T-helper 2 cell treated with Interferon-gamma antibody and Interleukin-4, amounts not matched to agents 5 μg/mL and 100 μg/mL, for 36 hours (primary cell): Measurements from ENCODE around the gene KRAS.
A peak's percentile ranks its signal among the peaks of the same experiment; 100 is the strongest.

Experiments
- DNase-seq: peaks from one replicate; pipeline ENCODE4 v3.0.0; 2021; ENCODE audit warnings: low spot score
- H3K27ac Mint-ChIP-seq: one replicate; pipeline ENCODE4 v1.8.0; 2021; ENCODE audit warnings: mild to moderate bottlenecking, mixed read lengths
- H3K27me3 Mint-ChIP-seq: one replicate; pipeline ENCODE4 v1.8.0; 2021; ENCODE audit warnings: low read depth, mixed read lengths
- H3K36me3 Mint-ChIP-seq: one replicate; pipeline ENCODE4 v1.8.0; 2021; ENCODE audit warnings: low read depth, mixed read lengths
- H3K4me1 Mint-ChIP-seq: one replicate; pipeline ENCODE4 v1.8.0; 2021; ENCODE audit warnings: low read depth, mixed read lengths
- H3K4me3 Mint-ChIP-seq: one replicate; pipeline ENCODE4 v1.8.0; 2022; ENCODE audit warnings: mild to moderate bottlenecking, moderate library complexity, mixed read lengths
- H3K9me3 Mint-ChIP-seq: one replicate; pipeline ENCODE4 v1.8.0; 2021; ENCODE audit warnings: mixed read lengths

KRAS gene

GRCh38 chr12:25266497-25266896 is 15.8 kb upstream of the KRAS start:
- no peak overlapping the region for H3K4me3 Mint-ChIP-seq
- no peaks in the 10 kb centered on the region for H3K36me3 Mint-ChIP-seq
- peaks cover 13% of the 10 kb centered on the region for H3K4me1 Mint-ChIP-seq
- H3K27ac Mint-ChIP-seq: no peak overlapping the region
- no peaks in the 10 kb centered on the region for H3K9me3 Mint-ChIP-seq
- DNase-seq: no peak
- peaks cover 6% of the 10 kb centered on the region for H3K27me3 Mint-ChIP-seq

DNA sequence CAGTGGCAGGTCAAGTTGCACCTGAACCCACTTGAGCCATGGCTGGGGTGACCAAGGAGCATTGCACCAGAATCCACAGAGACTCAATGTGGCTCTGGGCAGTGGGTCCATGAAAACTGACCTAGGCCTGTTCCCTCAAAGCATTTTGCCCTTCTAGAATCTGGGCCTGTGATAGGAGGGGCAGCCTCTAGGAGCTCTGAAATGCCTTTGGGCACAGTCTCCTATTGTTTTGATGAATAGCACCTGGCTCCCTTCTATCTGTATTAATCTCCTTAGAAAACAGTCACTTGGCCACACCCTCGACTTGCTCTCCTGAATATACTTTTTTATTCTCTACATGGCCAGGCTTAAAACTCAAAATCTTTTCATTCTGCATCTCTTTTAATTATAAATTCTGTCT is 14.1 kb upstream of the KRAS start:
- H3K4me3 Mint-ChIP-seq: no peak overlapping the region
- H3K27ac Mint-ChIP-seq: no peak overlapping the region
- H3K36me3 Mint-ChIP-seq: no peaks in the 10 kb centered on the region
- peaks cover 10% of the 10 kb centered on the region for H3K4me1 Mint-ChIP-seq
- H3K9me3 Mint-ChIP-seq: no peaks in the 10 kb centered on the region
- H3K27me3 Mint-ChIP-seq: peaks cover 14% of the 10 kb centered on the region
- DNase-seq: no peak

DNA sequence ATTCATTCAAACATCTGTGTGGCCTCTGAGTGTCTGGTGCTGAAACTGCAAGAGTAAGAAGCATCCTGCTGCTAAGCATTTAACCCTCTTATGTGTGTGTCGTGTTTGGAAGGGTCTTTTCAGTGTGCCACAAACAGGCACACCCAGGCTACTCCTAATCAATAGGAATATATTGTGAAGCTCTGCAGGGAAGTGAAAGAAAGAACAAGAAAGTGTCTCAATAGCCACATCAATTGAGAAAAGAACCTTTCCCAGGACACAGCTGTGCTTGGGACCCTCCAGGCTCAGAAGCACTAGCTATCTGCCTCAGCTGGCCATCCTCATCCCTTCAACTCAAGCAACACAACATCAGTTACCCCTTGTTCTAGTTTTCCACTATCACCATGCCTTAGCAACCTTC is 13.4 kb upstream of the KRAS start:
- no peak for DNase-seq
- Mint-ChIP-seq H3K4me1 (peaks cover 4% of the 10 kb centered on the region), H3K36me3 (no peaks in the 10 kb centered on the region), H3K9me3 (no peaks in the 10 kb centered on the region), H3K27me3 (peaks cover 14% of the 10 kb centered on the region), H3K27ac (no peak overlapping the region), H3K4me3 (no peak overlapping the region)

GRCh38 chr12:25263594-25263993 is 12.9 kb upstream of the KRAS start:
- no peaks in the 10 kb centered on the region for H3K36me3 Mint-ChIP-seq
- H3K4me3 Mint-ChIP-seq: no peak overlapping the region
- H3K27ac Mint-ChIP-seq: no peak overlapping the region
- H3K4me1 Mint-ChIP-seq: peaks cover 4% of the 10 kb centered on the region
- no peak for DNase-seq
- H3K27me3 Mint-ChIP-seq: peaks cover 14% of the 10 kb centered on the region
- H3K9me3 Mint-ChIP-seq: no peaks in the 10 kb centered on the region

- DNase-seq: no peak
- H3K4me3 Mint-ChIP-seq: no peak overlapping the region
Observed at GRCh38 chr12:25262389-25263074, 11.8 kb upstream of the KRAS start.

GRCh38 chr12:25257590-25258324 is 7.0 kb upstream of the KRAS start:
- H3K36me3 Mint-ChIP-seq: no peaks in the 10 kb centered on the region
- H3K4me1 Mint-ChIP-seq: peaks cover 9% of the 10 kb centered on the region
- no peak for DNase-seq
- no peak overlapping the region for H3K27ac Mint-ChIP-seq
- no peak overlapping the region for H3K4me3 Mint-ChIP-seq
- H3K27me3 Mint-ChIP-seq: peaks cover 25% of the 10 kb centered on the region
- H3K9me3 Mint-ChIP-seq: peaks cover under 1% of the 10 kb centered on the region

More at GRCh38 chr12:25262389-25263074, 11.8 kb upstream of the KRAS start:
- peaks cover 2% of the 10 kb centered on the region for H3K4me1 Mint-ChIP-seq
- H3K27me3 Mint-ChIP-seq: peaks cover 14% of the 10 kb centered on the region
- H3K36me3 Mint-ChIP-seq: no peaks in the 10 kb centered on the region
- no peak overlapping the region for H3K27ac Mint-ChIP-seq
- no peaks in the 10 kb centered on the region for H3K9me3 Mint-ChIP-seq

DNA sequence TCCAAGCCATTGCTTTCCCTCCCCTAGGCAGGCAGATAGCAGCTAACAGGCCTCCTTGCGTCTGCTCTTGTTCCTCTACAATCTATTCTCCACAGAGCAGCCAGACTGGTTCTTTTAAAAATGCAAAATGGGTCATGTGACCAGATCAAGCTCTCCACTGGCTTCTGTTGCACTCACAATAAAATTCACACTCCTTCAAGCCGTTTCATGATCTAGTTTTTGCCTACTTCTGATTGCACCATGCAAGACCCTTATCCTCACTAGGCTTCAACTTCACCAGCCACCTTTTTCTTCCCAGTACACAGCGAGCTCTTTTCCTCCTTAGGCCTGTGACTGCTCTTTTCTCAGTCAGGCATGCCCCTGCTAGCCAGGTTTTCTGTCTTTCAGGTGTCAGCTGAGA is 6.1 kb upstream of the KRAS start:
- Mint-ChIP-seq H3K27me3 (peaks cover 34% of the 10 kb centered on the region), H3K27ac (no peak overlapping the region), H3K4me3 (no peak overlapping the region), H3K9me3 (peaks cover 5% of the 10 kb centered on the region), H3K4me1 (peaks cover 17% of the 10 kb centered on the region), H3K36me3 (peaks cover 3% of the 10 kb centered on the region)
- DNase-seq: no peak

- Mint-ChIP-seq H3K4me1 (peaks cover 20% of the 10 kb centered on the region), H3K4me3 (no peak overlapping the region), H3K9me3 (peaks cover 5% of the 10 kb centered on the region), H3K36me3 (peaks cover 3% of the 10 kb centered on the region), H3K27me3 (peaks cover 35% of the 10 kb centered on the region), H3K27ac (no peak overlapping the region)
- no peak for DNase-seq
Observed at GRCh38 chr12:25256005-25256404, 5.3 kb upstream of the KRAS start.

DNA sequence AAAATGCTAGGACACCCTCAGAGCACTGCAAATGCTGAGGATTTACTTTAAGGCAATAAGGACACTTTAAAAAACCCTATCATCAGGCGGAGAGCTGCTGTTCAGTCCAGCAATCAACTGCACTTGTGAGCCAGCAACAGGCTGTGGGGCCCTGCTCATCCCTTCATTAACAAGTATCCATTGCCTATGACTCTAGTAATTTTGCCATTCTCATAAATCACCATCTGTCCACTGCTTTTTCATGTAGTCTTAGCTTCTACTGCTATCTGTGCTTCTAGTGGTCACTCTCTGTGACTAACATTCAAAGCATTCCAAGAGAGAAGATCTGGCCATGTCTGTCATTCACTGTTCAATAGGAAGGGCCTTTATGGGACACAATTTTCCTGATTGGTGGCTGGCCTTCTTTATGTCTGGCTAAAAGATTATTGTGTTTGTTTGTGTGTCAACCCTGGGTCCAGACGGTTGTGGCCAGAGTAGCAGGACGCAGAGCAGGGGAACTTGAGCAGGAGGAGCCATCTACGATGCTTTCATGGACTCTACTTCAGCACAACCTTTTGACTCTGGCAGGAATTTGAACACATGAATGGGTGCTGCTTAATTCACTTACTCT is 3.6 kb upstream of the KRAS start:
- peaks cover 9% of the 10 kb centered on the region for H3K36me3 Mint-ChIP-seq
- no peak overlapping the region for H3K27ac Mint-ChIP-seq
- peaks cover 27% of the 10 kb centered on the region for H3K27me3 Mint-ChIP-seq
- H3K9me3 Mint-ChIP-seq: peaks cover 5% of the 10 kb centered on the region
- H3K4me1 Mint-ChIP-seq: peaks cover 26% of the 10 kb centered on the region
- no peak overlapping the region for H3K4me3 Mint-ChIP-seq
- no peak for DNase-seq

GRCh38 chr12:25253371-25254068 is 2.8 kb upstream of the KRAS start:
- Mint-ChIP-seq H3K27ac (no peak overlapping the region), H3K36me3 (peaks cover 9% of the 10 kb centered on the region), H3K27me3 (peaks cover 27% of the 10 kb centered on the region), H3K4me1 (peaks cover 29% of the 10 kb centered on the region), H3K9me3 (peaks cover 5% of the 10 kb centered on the region), H3K4me3 (no peak overlapping the region)
- DNase-seq: no peak

GRCh38 chr12:25252946-25253345 is 2.2 kb upstream of the KRAS start:
- DNase-seq: no peak
- H3K9me3 Mint-ChIP-seq: peaks cover 5% of the 10 kb centered on the region
- H3K36me3 Mint-ChIP-seq: peaks cover 12% of the 10 kb centered on the region
- H3K4me1 Mint-ChIP-seq: peaks cover 31% of the 10 kb centered on the region
- H3K27ac Mint-ChIP-seq: no peak overlapping the region
- peak overlapping the region; percentile 42 for H3K4me3 Mint-ChIP-seq
- H3K27me3 Mint-ChIP-seq: peaks cover 27% of the 10 kb centered on the region

DNA sequence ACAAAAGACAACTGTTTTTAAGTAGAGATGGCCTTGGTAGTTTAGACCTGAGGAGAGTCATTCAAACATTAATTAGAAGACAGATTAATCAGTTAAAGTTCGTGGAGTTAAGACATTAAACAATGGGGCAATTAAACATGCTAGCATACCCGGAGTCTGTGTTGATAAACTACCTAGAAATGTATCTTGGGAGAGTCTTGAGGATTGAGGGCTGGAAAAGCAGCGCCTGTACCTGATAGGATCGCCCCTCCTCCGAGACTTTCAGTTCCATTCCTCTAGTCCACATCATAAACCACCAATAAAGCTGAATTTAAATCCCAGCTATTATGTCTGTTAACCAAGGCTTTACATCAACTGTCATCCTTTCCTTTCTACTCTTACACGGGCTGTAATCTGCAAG is 1.0 kb upstream of the KRAS start:
- H3K27ac Mint-ChIP-seq: peak overlapping the region; percentile 26
- peaks cover 5% of the 10 kb centered on the region for H3K9me3 Mint-ChIP-seq

GRCh38 chr12:25249931-25250738 is 594 bp downstream of the KRAS start:
- Mint-ChIP-seq H3K4me3 (peak overlapping the region; percentile 92), H3K27me3 (peaks cover 17% of the 10 kb centered on the region), H3K36me3 (peaks cover 32% of the 10 kb centered on the region), H3K27ac (peak overlapping the region; percentile 95), H3K9me3 (peaks cover 5% of the 10 kb centered on the region), H3K4me1 (peaks cover 42% of the 10 kb centered on the region)
- peak; percentile 44 for DNase-seq

More for the DNA sequence above, 1.0 kb upstream of the KRAS start:
- Mint-ChIP-seq H3K4me1 (peaks cover 37% of the 10 kb centered on the region), H3K36me3 (peaks cover 19% of the 10 kb centered on the region), H3K27me3 (peaks cover 26% of the 10 kb centered on the region), H3K4me3 (peak overlapping the region; percentile 64)
- no peak for DNase-seq
